Measurements from ENCODE around the gene FICD. TPM values are rescaled to one million over a fixed set of nuclear protein-coding genes. Genes with fewer than 3 reads are reported as not detected.
A peak's percentile ranks its signal among the peaks of the same experiment; 100 is the strongest.

FICD gene
- total and polyA plus RNA-seq, 2 donors (not counting 1 experiment from before 2014, with no cell fraction given) = 1.9 to 8.6 TPM

- Histone ChIP-seq H3K4me1 (ENCODE audit: control insufficient read depth, extremely low read depth, insufficient read depth, low read length) (peaks cover 15% of the 10 kb centered on the region), H3K4me2 (ENCODE audit: extremely low read depth, insufficient read depth, low read length) (peak within 1 kb of the TSS; percentile 99), H3K27me3 (ENCODE audit: control insufficient read depth, insufficient read depth, low read length) (no peaks in the 10 kb centered on the region), H3K9me3 (ENCODE audit: control insufficient read depth, insufficient read depth, low read depth, low read length) (no peaks in the 10 kb centered on the region), H2AFZ (ENCODE audit: low read length) (peak within 1 kb of the TSS; percentile 90), H3K27ac (ENCODE audit: insufficient read depth, low read length) (peak within 1 kb of the TSS; percentile 97), H3K4me3 (replicated peaks in 1 of 4; ENCODE audit: control extremely low read depth in 1 of 4, insufficient read depth in 1 of 4, low read depth in 3 of 4, low read length in 4 of 4) (peak within 1 kb of the TSS; percentile 53 to 91 (median 83)), H3K9ac (ENCODE audit: insufficient read depth, low read length) (peak within 1 kb of the TSS; percentile 90), H4K20me1 (ENCODE audit: control insufficient read depth, extremely low read depth, insufficient read depth, low read length) (no peaks in the 10 kb centered on the region), H3K79me2 (ENCODE audit: control insufficient read depth, insufficient read depth, low read length) (peaks cover 63% of the 10 kb centered on the region), H3K36me3 (ENCODE audit: control insufficient read depth, insufficient read depth, low read length) (peaks cover 11% of the 10 kb centered on the region)
- DNase-seq (ENCODE audit: low read depth in 2 of 2) = peak; percentile 88 to 91
- no peak for TF ChIP-seq CTCF (conservative IDR thresholded peaks at IDR 0.05 in 1 of 2, IDR thresholded peaks at IDR 0.05 in 1 of 2; ENCODE audit: low read depth in 1 of 2, low read length in 2 of 2)
- TF ChIP-seq EZH2 (IDR thresholded peaks at IDR 0.05; ENCODE audit: low read length, missing control alignments) = no peak
Observed at GRCh38 chr12:108560752-108561719, 46.0 kb downstream of the FICD start, which contains the start of gene SART3. SART3 (minus strand) TSS chr12:108561173; CDS start chr12:108561154, 19 bp downstream.

- peaks cover 17% of the 10 kb centered on the region for H3K36me3 ChIP-seq (ENCODE audit: control insufficient read depth, insufficient read depth, low read length)
- peak overlapping the region; percentile 97 for H3K27ac ChIP-seq (ENCODE audit: insufficient read depth, low read length)
- H3K27me3 ChIP-seq (ENCODE audit: control insufficient read depth, insufficient read depth, low read length) = no peaks in the 10 kb centered on the region
- H2AFZ ChIP-seq (ENCODE audit: low read length) = peak overlapping the region; percentile 90
- H3K9me3 ChIP-seq (ENCODE audit: control insufficient read depth, insufficient read depth, low read depth, low read length) = no peaks in the 10 kb centered on the region
- peak overlapping the region; percentile 53 to 91 (median 83) for H3K4me3 ChIP-seq (replicated peaks in 1 of 4; ENCODE audit: control extremely low read depth in 1 of 4, insufficient read depth in 1 of 4, low read depth in 3 of 4, low read length in 4 of 4)
- peak overlapping the region; percentile 99 for H3K4me2 ChIP-seq (ENCODE audit: extremely low read depth, insufficient read depth, low read length)
- H3K4me1 ChIP-seq (ENCODE audit: control insufficient read depth, extremely low read depth, insufficient read depth, low read length) = peaks cover 16% of the 10 kb centered on the region
- DNase-seq (ENCODE audit: low read depth in 2 of 2) = peak in 1 of 2 donors; percentile 7
- H3K9ac ChIP-seq (ENCODE audit: insufficient read depth, low read length) = peak overlapping the region; percentile 90
- TF ChIP-seq CTCF (conservative IDR thresholded peaks at IDR 0.05 in 1 of 2, IDR thresholded peaks at IDR 0.05 in 1 of 2; ENCODE audit: low read depth in 1 of 2, low read length in 2 of 2) = no peak
- TF ChIP-seq EZH2 (IDR thresholded peaks at IDR 0.05; ENCODE audit: low read length, missing control alignments) = no peak
- no peaks in the 10 kb centered on the region for H4K20me1 ChIP-seq (ENCODE audit: control insufficient read depth, extremely low read depth, insufficient read depth, low read length)
- H3K79me2 ChIP-seq (ENCODE audit: control insufficient read depth, insufficient read depth, low read length) = peaks cover 54% of the 10 kb centered on the region
Observed at GRCh38 chr12:108561852-108562347, 46.8 kb downstream of the FICD start.

Measured in fibroblast of lung (primary cell).